ENCODE results near the gene SDK1.

Gene SDK1

GRCh38 chr7:3807824-3808223, 506.8 kb downstream of the SDK1 start:
- no peak overlapping the region for H3K4me3 ChIP-seq (ENCODE audit: low read depth, low read length)
- TF ChIP-seq, protein P1, sequence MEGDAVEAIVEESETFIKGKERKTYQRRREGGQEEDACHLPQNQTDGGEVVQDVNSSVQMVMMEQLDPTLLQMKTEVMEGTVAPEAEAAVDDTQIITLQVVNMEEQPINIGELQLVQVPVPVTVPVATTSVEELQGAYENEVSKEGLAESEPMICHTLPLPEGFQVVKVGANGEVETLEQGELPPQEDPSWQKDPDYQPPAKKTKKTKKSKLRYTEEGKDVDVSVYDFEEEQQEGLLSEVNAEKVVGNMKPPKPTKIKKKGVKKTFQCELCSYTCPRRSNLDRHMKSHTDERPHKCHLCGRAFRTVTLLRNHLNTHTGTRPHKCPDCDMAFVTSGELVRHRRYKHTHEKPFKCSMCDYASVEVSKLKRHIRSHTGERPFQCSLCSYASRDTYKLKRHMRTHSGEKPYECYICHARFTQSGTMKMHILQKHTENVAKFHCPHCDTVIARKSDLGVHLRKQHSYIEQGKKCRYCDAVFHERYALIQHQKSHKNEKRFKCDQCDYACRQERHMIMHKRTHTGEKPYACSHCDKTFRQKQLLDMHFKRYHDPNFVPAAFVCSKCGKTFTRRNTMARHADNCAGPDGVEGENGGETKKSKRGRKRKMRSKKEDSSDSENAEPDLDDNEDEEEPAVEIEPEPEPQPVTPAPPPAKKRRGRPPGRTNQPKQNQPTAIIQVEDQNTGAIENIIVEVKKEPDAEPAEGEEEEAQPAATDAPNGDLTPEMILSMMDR (IDR thresholded peaks at IDR 0.05; ENCODE audit: low read depth, low read length) = no peak

DNA sequence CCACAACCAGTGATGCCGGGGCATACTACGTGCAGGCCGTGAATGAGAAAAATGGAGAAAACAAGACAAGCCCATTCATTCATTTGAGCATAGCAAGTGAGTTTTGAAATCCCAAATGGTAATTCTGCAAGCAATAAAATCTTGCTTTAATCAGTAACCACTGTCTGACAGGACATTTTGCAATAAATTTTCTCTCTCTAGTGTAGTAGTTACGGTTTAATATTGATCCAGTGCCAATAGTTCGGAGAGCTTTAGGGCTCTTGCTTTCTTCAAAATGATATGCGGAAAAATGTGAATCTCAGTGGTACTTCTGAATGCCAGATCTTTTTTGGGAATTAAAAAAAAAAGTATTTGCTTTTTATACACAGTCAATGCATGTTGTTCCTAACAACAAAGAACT, 520.4 kb downstream of the SDK1 start:
- no peak overlapping the region for H3K4me3 ChIP-seq (ENCODE audit: low read depth, low read length)
- TF ChIP-seq, protein P1 (IDR thresholded peaks at IDR 0.05; ENCODE audit: low read depth, low read length) = no peak

DNA sequence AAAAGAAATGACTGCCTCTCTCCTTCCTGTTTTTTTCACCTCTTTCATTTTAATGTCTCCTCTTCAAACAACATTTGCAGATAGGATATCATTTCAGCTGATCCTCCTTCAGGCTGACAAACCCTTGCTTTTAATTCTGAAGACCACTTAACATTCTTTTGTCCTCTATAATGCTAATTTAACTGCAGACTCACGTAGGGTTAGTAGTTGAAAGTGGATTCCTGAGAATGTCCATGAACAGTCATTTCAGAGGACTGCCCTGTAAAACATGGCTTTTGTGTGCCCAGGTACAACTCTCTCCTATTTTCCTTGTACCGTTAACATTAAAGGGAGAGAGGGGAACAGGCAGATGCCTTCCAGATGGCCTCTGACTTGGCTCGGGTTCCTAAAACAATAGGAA, 524.4 kb downstream of the SDK1 start:
- TF ChIP-seq, protein P1 (IDR thresholded peaks at IDR 0.05; ENCODE audit: low read depth, low read length) = no peak
- H3K4me3 ChIP-seq (ENCODE audit: low read depth, low read length) = no peak overlapping the region

- TF ChIP-seq, protein P1 (IDR thresholded peaks at IDR 0.05; ENCODE audit: low read depth, low read length) = no peak
- no peak overlapping the region for H3K4me3 ChIP-seq (ENCODE audit: low read depth, low read length)
These were observed 531.1 kb downstream of the SDK1 start for GRCh38 chr7:3832199-3832598.

GRCh38 chr7:3835109-3835508, 534.1 kb downstream of the SDK1 start:
- TF ChIP-seq, protein P1 (IDR thresholded peaks at IDR 0.05; ENCODE audit: low read depth, low read length) = no peak

DNA sequence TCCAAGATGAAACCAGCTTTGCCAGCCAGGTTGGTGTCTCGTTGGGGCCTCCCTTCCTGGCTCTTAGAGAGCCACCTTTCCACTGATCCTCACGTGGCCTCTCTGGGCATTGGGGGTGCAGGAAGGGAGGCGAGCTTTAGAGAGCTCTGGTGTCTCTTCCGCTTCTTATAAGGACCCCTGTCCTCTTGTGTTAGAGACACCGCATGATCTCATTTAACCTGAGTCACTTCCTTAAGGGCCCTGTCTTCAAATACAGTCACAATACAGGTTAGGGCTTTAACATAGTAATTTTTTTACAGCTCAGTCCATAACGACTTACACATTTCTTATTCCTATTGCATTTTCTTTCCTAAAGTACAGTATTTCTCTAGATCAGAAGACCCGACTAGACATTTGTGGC, 535.8 kb downstream of the SDK1 start:
- TF ChIP-seq, protein P1 (IDR thresholded peaks at IDR 0.05; ENCODE audit: low read depth, low read length) = no peak
- no peak overlapping the region for H3K4me3 ChIP-seq (ENCODE audit: low read depth, low read length)

More at GRCh38 chr7:3835109-3835508, 534.1 kb downstream of the SDK1 start:
- H3K4me3 ChIP-seq (ENCODE audit: low read depth, low read length) = no peak overlapping the region

GRCh38 chr7:3844540-3845151, 543.6 kb downstream of the SDK1 start:
- H3K4me3 ChIP-seq (ENCODE audit: low read depth, low read length) = no peak overlapping the region
- TF ChIP-seq, protein P1 (IDR thresholded peaks at IDR 0.05; ENCODE audit: low read depth, low read length) = no peak

Measured in WI38 (cell line).